Right forelimb (tissue), 1 donor: Measurements from ENCODE around the gene OSBPL9.
A peak's percentile ranks its signal among the peaks of the same experiment; 100 is the strongest.
"Not testable (repeated sequence)": the region's sequence is repeated elsewhere in the genome, so short reads cannot be mapped to it uniquely, and the experiment has no call there.

Experiments used
- DNase-seq: peaks from one replicate; pipeline ENCODE4 v3.0.0-alpha.2; 2018

Gene OSBPL9

DNA sequence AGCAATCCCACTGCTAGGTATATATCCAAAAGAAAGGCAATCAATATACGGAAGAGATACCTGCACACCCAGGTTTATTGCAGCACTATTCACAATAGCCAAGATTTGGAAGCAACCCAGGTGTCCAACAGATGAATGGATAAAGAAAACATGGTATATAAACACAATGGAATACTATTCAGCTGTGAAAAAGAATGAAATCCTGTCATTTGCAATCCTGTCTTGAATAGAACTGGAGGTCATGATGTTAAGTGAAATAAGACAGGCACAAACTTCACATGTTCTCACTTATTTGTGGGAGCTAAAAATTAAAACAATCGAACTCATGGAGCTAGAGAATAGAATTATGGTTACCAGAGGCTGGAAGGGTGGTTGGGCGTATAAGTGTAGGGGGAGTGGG lies 101.0 kb downstream of the OSBPL9 start:
- no peak for DNase-seq

GRCh38 chr1:51719146-51719545 lies 102.3 kb downstream of the OSBPL9 start:
- DNase-seq = no peak

- DNase-seq = no peak
Measured at GRCh38 chr1:51724797-51725196, 107.9 kb downstream of the OSBPL9 start.

GRCh38 chr1:51726051-51726450 lies 109.2 kb downstream of the OSBPL9 start:
- DNase-seq = no peak

DNA sequence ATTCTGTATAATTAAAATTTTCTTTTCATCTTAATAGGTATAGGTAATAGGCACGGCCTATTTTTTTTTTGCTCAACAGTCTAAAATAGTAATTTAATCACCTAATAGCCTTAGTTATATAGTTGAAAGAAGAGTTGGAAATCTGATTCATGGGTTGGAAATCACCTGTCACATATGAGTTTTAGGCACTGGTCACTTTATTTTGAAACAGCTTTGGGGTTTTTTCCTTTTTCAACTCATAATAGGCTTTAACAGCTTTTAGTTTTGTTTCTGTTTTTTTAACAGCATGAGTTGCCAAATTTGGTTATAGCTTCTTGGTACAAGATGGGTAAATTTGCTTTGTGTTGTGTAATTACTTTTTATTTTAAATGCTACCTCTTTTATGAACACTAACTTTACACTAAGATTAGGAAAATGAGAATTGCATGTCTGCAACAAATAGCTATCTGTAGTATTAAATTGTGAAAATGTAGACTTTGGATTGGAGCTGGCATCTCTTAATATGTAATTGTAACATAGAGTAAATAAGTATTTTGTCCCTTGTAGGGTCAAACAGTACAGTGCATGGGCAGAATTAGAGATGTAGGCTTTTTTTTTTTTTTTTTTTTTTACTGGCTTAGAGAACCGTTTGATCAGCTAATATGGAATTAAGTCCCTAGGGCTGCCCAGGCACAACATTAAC lies 109.8 kb downstream of the OSBPL9 start:
- no peak for DNase-seq

DNA sequence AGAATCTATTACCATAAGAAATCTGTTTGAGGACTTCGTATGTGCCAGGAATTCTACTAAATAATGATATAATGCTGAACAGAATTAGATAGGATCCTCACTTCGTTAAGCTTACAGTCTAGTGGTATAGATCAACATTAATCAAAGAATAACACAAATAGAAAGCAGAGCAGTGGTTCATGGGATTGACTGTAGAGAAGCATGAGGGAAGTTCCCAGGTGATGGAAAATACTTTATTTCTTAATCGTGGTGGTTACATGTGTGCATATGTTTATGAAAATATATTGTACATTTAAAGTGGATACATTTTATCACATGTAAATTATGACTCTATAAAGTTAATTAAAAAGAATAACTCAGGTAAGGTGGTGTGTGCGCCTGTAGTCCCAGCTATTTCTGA lies 110.5 kb downstream of the OSBPL9 start:
- DNase-seq = no peak

- no peak for DNase-seq
Measured at GRCh38 chr1:51728611-51729155, 111.8 kb downstream of the OSBPL9 start.

DNA sequence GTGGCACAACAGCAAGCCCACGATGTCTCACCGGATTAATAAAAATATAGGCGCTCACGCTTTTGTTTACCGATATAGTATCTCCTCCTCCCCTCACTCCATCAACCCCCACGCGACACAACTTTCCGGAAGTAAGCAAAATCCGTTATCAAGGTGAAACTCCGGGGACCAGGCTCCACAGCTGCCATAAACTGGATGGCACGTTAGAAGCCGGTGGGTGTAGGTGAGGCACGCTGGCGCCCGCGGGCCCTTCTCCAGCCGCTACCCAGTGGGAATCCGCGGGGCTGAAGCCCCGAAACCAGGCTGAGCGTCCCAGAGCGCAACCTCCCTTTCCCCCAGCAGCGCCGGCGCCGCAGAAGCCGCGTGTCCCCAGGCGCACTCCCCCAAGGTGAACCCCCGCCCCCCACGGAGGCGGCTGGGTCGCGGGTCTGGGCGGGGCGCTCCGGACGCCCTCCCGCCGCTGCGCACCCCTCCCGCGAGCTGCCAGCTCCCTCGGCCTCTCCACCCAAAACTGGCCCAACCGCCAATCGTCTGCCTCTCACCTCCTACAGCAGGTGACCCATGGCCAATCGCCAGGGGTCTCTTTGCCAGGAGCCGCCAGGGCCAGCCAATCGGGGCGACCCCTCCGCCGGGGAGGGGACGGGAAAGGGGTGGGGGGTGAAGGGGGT lies 112.4 kb downstream of the OSBPL9 start:
- DNase-seq = peak; percentile 86

DNA sequence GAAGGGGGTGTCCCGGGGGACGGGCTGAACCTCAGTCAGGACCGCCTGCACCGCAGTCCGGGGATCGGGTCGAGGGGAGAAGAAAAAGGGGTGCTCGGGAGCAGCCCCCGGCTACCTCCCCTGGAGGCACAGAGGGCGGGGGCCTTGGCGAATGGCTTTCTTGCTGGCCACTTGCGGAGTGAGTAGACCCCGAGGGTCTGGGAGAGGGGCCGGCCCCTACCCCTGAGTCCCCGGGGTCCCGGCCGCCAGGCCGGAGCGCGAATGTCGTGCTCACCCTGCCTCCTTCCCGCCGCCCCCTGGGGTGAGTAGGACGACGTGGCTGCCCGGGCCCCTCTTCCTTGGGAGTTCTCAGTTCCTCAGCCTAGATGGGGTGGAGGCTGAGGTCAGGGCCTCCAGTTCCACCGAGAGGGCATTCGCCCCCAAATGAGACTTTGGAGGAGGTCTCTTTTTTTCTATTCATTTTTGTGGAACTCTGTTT lies 113.0 kb downstream of the OSBPL9 start:
- no peak for DNase-seq

GRCh38 chr1:51731998-51732397 lies 115.1 kb downstream of the OSBPL9 start:
- DNase-seq = no peak

DNA sequence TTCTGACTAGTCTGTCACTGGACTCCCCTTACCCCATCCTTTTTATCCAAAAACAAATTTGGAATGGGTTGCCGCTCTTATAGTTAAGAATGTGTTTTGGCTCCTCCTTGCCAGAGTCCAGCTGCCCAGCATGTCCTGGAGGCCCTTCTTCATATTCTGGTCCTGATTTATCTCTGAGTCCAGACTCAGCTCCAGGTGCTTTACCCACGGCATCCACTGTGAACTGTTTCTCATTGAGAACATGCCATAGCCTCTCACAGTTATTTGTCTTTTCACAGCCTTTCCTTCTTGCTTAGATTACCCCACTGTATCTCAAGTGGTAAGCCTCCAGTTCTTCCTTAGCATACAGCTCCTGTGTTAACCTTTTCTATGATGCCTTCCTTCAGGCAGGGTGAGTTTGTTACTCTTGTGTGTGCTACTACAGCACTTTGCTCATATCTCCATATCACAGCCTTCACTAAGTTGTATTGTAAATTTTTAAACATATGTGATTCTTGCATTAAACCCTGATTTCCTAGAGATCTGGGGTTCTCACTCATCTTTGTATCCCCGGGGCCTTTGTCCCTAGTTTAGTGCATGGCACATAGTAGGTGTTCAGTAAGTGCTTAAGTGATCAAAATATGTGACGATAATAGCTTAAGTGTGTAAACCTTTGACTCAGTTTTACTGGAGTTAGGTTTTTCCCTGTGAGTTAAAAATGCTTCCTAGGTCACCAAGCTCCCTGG lies 116.0 kb downstream of the OSBPL9 start:
- no peak for DNase-seq

GRCh38 chr1:51733426-51733774 lies 116.5 kb downstream of the OSBPL9 start:
- DNase-seq = not testable (repeated sequence)

DNA sequence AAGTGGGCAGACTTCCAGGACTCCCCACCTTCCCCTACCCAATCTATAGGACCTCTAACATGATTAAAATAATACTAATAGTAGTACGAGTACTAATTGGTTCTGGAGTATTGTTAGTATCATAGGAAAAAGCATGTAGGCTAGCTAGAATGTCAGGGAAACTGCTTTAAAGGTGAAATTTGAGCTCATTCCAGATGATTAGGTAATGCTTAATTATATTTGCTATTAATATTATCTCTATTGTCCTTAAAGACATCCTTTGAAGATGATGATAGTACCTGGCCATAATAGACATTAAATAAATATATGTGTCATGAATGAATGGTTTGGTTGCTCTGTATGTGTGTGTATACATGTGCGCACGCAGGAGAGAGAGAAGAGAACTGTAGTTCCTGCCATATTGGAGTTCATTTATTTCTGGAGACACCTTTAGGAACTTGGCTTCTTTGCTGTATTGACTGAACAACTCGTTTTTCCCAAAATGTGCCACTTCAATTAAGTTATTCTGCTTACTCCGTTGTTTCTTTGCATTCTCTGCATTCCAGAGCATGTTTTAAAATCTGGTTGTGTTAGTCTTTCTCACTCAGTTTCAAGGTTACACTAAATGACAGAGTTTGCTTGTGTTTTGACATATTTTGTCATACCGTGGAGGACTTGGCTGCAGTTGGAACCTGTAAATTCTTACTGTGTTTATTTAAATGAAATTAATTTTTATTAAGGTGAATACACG lies 117.1 kb downstream of the OSBPL9 start:
- no peak for DNase-seq

- no peak for DNase-seq
Measured at GRCh38 chr1:51734896-51735745, 118.2 kb downstream of the OSBPL9 start.

DNA sequence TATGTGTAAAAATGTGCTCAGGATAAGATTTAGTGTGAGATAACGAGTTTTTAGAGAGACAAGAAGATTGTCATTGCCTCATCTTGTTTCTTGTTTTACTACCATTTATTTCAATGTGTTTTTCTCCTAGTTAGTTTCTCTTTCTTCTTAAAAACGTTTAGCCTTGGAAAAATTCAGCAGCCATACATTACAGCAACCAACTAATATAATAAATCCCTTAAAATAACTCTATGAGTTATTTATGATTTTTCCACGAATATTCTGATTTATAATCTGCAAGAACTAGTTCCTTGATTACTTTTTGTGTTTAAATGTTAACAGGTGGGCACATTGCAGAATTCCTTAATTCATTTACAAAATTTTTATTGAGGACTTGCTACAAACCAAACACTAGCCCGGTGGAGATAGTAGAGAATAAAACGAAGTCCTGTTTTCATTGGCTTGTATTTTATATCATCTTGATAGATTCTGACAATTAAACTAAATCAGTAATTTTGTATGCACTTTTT lies 118.9 kb downstream of the OSBPL9 start:
- no peak for DNase-seq

DNA sequence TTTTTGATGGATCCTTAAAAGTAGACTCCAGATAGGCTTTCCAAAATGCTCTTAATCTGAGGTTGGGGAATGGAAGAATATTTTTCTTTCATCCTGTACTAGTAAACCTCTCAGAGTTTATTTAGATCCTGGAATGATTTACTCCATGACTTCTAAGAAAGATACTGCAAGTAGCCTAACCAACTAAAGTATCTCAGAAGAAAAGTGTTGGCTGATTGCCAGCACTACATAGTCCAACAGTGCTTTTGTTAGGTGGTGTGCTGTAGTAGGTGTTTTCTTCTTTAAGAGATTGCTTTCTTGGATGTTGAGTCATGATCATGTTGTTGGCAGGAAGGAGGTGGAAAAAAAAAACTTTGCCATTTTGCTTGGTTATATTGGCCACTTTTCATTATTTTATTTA lies 119.8 kb downstream of the OSBPL9 start:
- DNase-seq = no peak

DNA sequence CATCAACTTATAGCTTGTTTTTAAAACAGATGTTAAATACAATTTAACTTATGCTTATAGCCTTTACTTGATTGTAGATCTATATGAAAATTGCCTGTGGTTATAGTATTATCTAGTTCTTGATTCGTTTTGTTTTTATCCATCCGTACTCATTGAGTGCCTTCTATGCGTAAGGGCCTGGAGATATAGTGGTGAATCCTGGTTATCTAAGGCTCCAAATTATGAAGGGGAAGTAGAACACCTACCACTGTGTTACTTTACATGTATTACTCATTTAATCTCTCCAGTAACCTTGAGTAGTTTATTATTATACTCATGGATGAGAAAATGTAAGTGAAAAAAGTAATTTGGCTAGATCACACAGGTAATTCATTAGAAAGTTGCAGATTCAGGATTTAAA lies 121.8 kb downstream of the OSBPL9 start:
- no peak for DNase-seq

DNA sequence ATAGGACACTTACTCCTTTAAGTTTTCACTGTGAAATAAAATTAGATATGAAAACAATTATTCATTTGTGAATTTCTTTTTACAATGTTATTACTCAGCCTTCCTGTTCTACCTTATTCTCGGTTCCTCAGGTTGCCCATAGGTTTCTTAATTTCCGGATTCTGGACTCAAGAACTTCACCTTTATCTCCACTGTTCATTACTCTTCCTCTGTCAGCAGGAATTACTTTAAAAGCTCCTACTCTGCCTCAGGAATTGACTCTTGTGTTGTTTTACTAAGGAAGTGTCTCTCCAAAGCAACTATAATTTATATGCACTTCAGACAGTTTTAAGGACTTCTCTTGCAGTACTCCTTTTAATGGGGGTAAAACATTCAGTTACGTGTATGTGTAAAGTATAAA lies 123.8 kb downstream of the OSBPL9 start:
- DNase-seq = no peak

GRCh38 chr1:51741121-51741681 lies 124.3 kb downstream of the OSBPL9 start:
- no peak for DNase-seq

- DNase-seq = no peak
Measured at GRCh38 chr1:51744506-51745303, 127.8 kb downstream of the OSBPL9 start.

- no peak for DNase-seq
Measured at GRCh38 chr1:51745304-51745570, 128.3 kb downstream of the OSBPL9 start.
